ENCODE results near the gene GHRL. TPM values are rescaled to one million over a fixed set of nuclear protein-coding genes. Genes with fewer than 3 reads are reported as not detected.
"Not testable (repeated sequence)": the region's sequence is repeated elsewhere in the genome, so short reads cannot be mapped to it uniquely, and the experiment has no call there.

GHRL gene
- total RNA-seq, 1 experiment from 2014 or later: 2.0 TPM

DNA sequence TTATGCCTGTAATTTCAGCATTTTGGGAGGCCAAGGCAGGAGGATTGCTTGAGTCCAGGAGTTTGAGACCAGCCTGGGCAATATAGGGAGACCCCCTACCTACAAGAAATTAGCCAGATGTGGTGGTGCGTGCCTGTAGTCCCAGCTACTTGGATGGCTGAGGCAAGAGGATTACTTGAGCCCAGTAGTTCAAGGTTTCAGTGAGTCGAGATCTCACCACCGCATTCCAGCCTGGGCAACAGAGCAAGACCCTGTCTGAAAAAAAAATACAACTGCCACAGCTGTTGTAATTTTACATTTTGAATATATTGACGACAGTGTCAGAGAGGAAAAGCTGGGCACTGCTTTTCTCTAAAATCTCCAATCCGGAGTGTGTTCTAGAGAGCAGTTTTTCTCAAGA, 23.3 kb downstream of the GHRL start:
- Histone ChIP-seq H3K27me3 (replicated peaks; ENCODE audit: insufficient read depth, low read depth, low read length, poor library complexity) (no peaks in the 10 kb centered on the region), H3K4me3 (ENCODE audit: low read depth, low read length, poor library complexity, severe bottlenecking) (no peak overlapping the region), H3K4me1 (ENCODE audit: insufficient read depth, low read length, poor library complexity, severe bottlenecking) (peaks cover 13% of the 10 kb centered on the region), H3K9me3 (ENCODE audit: low read depth, low read length, poor library complexity, severe bottlenecking) (no peaks in the 10 kb centered on the region), H3K36me3 (ENCODE audit: insufficient read depth, low read length, poor library complexity, severe bottlenecking) (peaks cover 40% of the 10 kb centered on the region), H3K27ac (ENCODE audit: low read depth, low read length, poor library complexity, severe bottlenecking) (no peak overlapping the region)
- TF ChIP-seq, protein P1, sequence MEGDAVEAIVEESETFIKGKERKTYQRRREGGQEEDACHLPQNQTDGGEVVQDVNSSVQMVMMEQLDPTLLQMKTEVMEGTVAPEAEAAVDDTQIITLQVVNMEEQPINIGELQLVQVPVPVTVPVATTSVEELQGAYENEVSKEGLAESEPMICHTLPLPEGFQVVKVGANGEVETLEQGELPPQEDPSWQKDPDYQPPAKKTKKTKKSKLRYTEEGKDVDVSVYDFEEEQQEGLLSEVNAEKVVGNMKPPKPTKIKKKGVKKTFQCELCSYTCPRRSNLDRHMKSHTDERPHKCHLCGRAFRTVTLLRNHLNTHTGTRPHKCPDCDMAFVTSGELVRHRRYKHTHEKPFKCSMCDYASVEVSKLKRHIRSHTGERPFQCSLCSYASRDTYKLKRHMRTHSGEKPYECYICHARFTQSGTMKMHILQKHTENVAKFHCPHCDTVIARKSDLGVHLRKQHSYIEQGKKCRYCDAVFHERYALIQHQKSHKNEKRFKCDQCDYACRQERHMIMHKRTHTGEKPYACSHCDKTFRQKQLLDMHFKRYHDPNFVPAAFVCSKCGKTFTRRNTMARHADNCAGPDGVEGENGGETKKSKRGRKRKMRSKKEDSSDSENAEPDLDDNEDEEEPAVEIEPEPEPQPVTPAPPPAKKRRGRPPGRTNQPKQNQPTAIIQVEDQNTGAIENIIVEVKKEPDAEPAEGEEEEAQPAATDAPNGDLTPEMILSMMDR (conservative IDR thresholded peaks at IDR 0.05; ENCODE audit: low read depth, low read length): no peak
- no peak for TF ChIP-seq EZH2 (IDR thresholded peaks at IDR 0.05; ENCODE audit: borderline replicate concordance, low read depth, low read length, poor library complexity, severe bottlenecking)
- intact Hi-C loops (cut with micrococcal nuclease; ENCODE audit: unreplicated experiment): no loop called here
- POLR2A ChIA-PET (ENCODE audit: low non-redundant PET): no interaction called here
- BruUV-seq (replicated peaks): no TSS peak
- no peak for DNase-seq (ENCODE audit: low spot score)
- CTCF ChIA-PET: no interaction called here

DNA sequence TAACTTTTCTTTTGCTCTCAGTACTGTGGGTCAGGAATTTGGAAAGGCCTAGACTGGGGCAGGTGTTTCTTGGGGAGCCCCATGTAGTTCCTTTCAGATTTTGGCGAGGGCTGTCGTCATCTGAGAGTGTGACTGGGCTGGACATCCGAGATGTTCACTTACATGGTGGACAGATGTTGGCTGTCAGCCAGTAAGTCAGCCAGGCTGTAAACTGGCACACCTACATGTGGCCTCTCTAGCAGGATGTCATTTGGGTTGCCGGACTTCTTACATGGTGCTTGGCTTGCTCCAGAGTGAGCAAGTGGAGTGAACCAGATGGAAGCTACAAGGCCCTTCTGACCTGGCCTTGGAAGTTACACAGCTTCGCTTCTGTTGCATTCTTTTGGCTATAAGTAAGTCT, 23.8 kb downstream of the GHRL start:
- H3K27ac ChIP-seq (ENCODE audit: low read depth, low read length, poor library complexity, severe bottlenecking): no peak overlapping the region
- TF ChIP-seq, protein P1 (conservative IDR thresholded peaks at IDR 0.05; ENCODE audit: low read depth, low read length): no peak
- TF ChIP-seq EZH2 (IDR thresholded peaks at IDR 0.05; ENCODE audit: borderline replicate concordance, low read depth, low read length, poor library complexity, severe bottlenecking): no peak
- no peak for DNase-seq (ENCODE audit: low spot score)
- ChIA-PET POLR2A (ENCODE audit: low non-redundant PET) (no interaction called here), CTCF (no interaction called here)
- H3K36me3 ChIP-seq (ENCODE audit: insufficient read depth, low read length, poor library complexity, severe bottlenecking): peaks cover 40% of the 10 kb centered on the region
- no peaks in the 10 kb centered on the region for H3K9me3 ChIP-seq (ENCODE audit: low read depth, low read length, poor library complexity, severe bottlenecking)
- H3K4me3 ChIP-seq (ENCODE audit: low read depth, low read length, poor library complexity, severe bottlenecking): no peak overlapping the region
- peaks cover 10% of the 10 kb centered on the region for H3K4me1 ChIP-seq (ENCODE audit: insufficient read depth, low read length, poor library complexity, severe bottlenecking)
- H3K27me3 ChIP-seq (replicated peaks; ENCODE audit: insufficient read depth, low read depth, low read length, poor library complexity): no peaks in the 10 kb centered on the region
- no TSS peak for BruUV-seq (replicated peaks)
- intact Hi-C loops (cut with micrococcal nuclease; ENCODE audit: unreplicated experiment): no loop called here

DNA sequence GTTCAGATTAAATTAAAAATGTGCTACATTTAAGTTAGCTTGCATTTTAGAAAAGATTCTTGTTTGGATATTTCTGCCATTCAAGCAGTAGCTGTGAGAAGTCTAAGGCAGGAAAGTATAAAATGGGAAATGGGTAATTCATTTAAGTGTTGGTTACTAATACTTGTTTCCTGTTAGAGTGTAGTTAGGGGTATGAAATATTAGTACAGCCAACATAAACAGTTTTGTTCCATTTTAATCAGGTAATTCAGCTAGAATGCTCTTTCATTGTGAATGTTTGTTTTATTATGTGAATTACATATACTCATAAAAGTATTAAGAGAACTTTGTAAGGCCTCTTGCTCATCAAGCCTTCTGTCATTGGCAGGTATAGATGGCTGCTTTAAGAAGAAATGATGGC, 24.6 kb downstream of the GHRL start:
- CTCF ChIA-PET: no interaction called here
- POLR2A ChIA-PET (ENCODE audit: low non-redundant PET): no interaction called here

DNA sequence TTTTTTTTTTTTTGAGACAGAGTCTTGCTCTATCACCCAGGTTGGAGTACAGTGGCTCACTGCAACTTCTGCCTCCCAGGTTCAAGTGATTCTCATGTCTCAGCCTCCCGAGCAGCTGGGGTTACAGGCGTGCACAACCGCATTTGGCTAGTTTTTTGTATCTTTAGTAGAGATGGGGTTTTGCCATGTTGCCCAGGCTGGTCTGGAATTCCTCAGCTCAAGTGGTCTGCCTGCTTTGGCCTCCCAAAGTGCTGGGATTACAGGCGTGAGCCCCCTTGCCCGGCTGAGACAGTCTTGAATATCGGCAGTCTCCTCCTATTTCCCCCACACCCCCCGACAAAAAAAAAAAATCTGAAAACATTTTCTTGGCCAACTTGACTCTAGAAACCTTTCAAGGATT, 25.8 kb downstream of the GHRL start:
- H3K9me3 ChIP-seq (ENCODE audit: low read depth, low read length, poor library complexity, severe bottlenecking); DNase-seq (ENCODE audit: low spot score); H3K27ac ChIP-seq (ENCODE audit: low read depth, low read length, poor library complexity, severe bottlenecking); BruUV-seq (replicated peaks); H3K4me3 ChIP-seq (ENCODE audit: low read depth, low read length, poor library complexity, severe bottlenecking); CTCF ChIA-PET; H3K27me3 ChIP-seq (replicated peaks; ENCODE audit: insufficient read depth, low read depth, low read length, poor library complexity); POLR2A ChIA-PET (ENCODE audit: low non-redundant PET); H3K4me1 ChIP-seq (ENCODE audit: insufficient read depth, low read length, poor library complexity, severe bottlenecking); intact Hi-C loops (cut with micrococcal nuclease; ENCODE audit: unreplicated experiment): not testable (repeated sequence)
- H3K36me3 ChIP-seq (ENCODE audit: insufficient read depth, low read length, poor library complexity, severe bottlenecking): peaks cover 39% of the 10 kb centered on the region

More for the DNA sequence above, 24.6 kb downstream of the GHRL start:
- Histone ChIP-seq H3K4me3 (ENCODE audit: low read depth, low read length, poor library complexity, severe bottlenecking) (no peak overlapping the region), H3K27me3 (replicated peaks; ENCODE audit: insufficient read depth, low read depth, low read length, poor library complexity) (no peaks in the 10 kb centered on the region), H3K4me1 (ENCODE audit: insufficient read depth, low read length, poor library complexity, severe bottlenecking) (peaks cover 1% of the 10 kb centered on the region), H3K27ac (ENCODE audit: low read depth, low read length, poor library complexity, severe bottlenecking) (no peak overlapping the region), H3K36me3 (ENCODE audit: insufficient read depth, low read length, poor library complexity, severe bottlenecking) (peaks cover 39% of the 10 kb centered on the region), H3K9me3 (ENCODE audit: low read depth, low read length, poor library complexity, severe bottlenecking) (no peaks in the 10 kb centered on the region)
- DNase-seq (ENCODE audit: low spot score): no peak
- intact Hi-C loops (cut with micrococcal nuclease; ENCODE audit: unreplicated experiment): no loop called here
- no TSS peak for BruUV-seq (replicated peaks)
- no peak for TF ChIP-seq EZH2 (IDR thresholded peaks at IDR 0.05; ENCODE audit: borderline replicate concordance, low read depth, low read length, poor library complexity, severe bottlenecking)
- TF ChIP-seq, protein P1 (conservative IDR thresholded peaks at IDR 0.05; ENCODE audit: low read depth, low read length): no peak

All from A673 (cell line).